Measurements from ENCODE around the gene TDRD7. TPM values are rescaled to one million over a fixed set of nuclear protein-coding genes. Genes with fewer than 3 reads are reported as not detected.

The TDRD7 gene
- polyA plus RNA-seq, 1 experiment, result 8.2 TPM

- Histone ChIP-seq H3K27ac (ENCODE audit: low read depth, low read length) (no peak overlapping the region), H3K27me3 (ENCODE audit: control insufficient read depth, insufficient read depth, low read length) (peaks cover 3% of the 10 kb centered on the region), H3K4me3 (ENCODE audit: low read depth, low read length) (no peak overlapping the region), H3K9me3 (ENCODE audit: control insufficient read depth, insufficient read depth, low read length) (no peaks in the 10 kb centered on the region; the same call in 1 of the 2 replicates)
- peak; percentile 99 for TF ChIP-seq CTCF (IDR thresholded peaks at IDR 0.05; ENCODE audit: low read depth, low read length)
- ChIA-PET POLR2A (no interaction called here), CTCF (interaction anchor here (0.5 to 2.5 kb wide), 13 partner anchors 9 to 532 kb away, joined by 3 to 14 read pairs (median 4); partner anchors contain the start of gene ZNF782)
- peak; percentile 24 for DNase-seq (ENCODE audit: low read depth, low spot score)
Measured at GRCh38 chr9:97386733-97387503, 25.0 kb upstream of the TDRD7 start.

GRCh38 chr9:97387504-97387886 lies 24.4 kb upstream of the TDRD7 start:
- H3K27ac ChIP-seq (ENCODE audit: low read depth, low read length), result no peak overlapping the region
- TF ChIP-seq CTCF (IDR thresholded peaks at IDR 0.05; ENCODE audit: low read depth, low read length), result no peak
- no peak for DNase-seq (ENCODE audit: low read depth, low spot score)
- H3K9me3 ChIP-seq (ENCODE audit: control insufficient read depth, insufficient read depth, low read length), result no peaks in the 10 kb centered on the region; the same call in 1 of the 2 replicates
- ChIA-PET CTCF (interaction anchor here (0.5 to 2.5 kb wide), 8 partner anchors 10 to 533 kb away, joined by 3 to 14 read pairs (median 8); partner anchors contain the start of gene ZNF782), POLR2A (no interaction called here)
- peaks cover 3% of the 10 kb centered on the region for H3K27me3 ChIP-seq (ENCODE audit: control insufficient read depth, insufficient read depth, low read length)
- no peak overlapping the region for H3K4me3 ChIP-seq (ENCODE audit: low read depth, low read length)

DNA sequence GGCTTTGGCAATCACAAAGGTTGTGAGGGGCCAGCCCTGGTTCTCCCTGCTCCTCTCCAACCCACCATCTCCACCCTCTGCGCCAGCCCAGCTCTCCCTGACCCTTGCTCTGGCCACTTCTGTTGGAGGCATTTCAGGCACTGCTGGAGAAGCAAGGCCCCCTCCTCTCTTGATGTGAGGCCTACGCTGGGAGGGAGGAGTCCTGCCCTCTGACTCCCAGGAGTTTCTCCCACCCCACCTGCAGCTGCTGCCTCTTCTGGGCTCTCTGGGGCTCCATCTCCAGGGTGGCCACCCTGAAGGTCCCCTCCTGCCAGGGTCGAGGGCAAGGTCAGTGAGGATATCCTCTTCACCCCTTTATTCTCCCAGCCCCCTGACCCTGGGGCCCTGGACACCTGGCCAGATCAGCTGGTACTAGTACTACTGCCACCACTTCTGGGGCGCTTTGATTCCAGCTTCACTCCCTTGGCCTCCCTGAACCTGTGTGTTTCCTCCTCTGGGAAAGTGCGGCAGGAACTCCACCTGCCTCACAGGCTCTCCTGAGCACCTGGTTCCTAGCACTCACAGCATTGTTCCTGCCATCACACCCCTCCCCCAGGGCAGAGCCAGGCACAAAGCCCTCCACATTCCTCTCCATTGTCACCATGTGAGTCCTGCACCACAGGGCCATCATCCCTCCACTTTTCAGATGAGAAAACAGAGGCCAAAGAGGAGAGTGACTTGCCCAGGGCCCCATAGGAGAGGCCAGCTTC lies 23.8 kb upstream of the TDRD7 start:
- no peak overlapping the region for H3K4me3 ChIP-seq (ENCODE audit: low read depth, low read length)
- POLR2A ChIA-PET, result no interaction called here
- no peaks in the 10 kb centered on the region; the same call in 1 of the 2 replicates for H3K9me3 ChIP-seq (ENCODE audit: control insufficient read depth, insufficient read depth, low read length)
- TF ChIP-seq CTCF (IDR thresholded peaks at IDR 0.05; ENCODE audit: low read depth, low read length), result no peak
- H3K27me3 ChIP-seq (ENCODE audit: control insufficient read depth, insufficient read depth, low read length), result peaks cover 3% of the 10 kb centered on the region
- CTCF ChIA-PET, result interaction anchor here (0.8 to 2.5 kb wide), 7 partner anchors 9 to 531 kb away, joined by 3 to 14 read pairs (median 11); no protein-coding TSS in a partner anchor
- H3K27ac ChIP-seq (ENCODE audit: low read depth, low read length), result no peak overlapping the region
- no peak for DNase-seq (ENCODE audit: low read depth, low spot score)

- H3K4me3 ChIP-seq (ENCODE audit: low read depth, low read length), result no peak overlapping the region
- TF ChIP-seq CTCF (IDR thresholded peaks at IDR 0.05; ENCODE audit: low read depth, low read length), result no peak
- DNase-seq (ENCODE audit: low read depth, low spot score), result no peak
- H3K9me3 ChIP-seq (ENCODE audit: control insufficient read depth, insufficient read depth, low read length), result no peaks in the 10 kb centered on the region; the same call in 1 of the 2 replicates
- no peak overlapping the region for H3K27ac ChIP-seq (ENCODE audit: low read depth, low read length)
- POLR2A ChIA-PET, result no interaction called here
- CTCF ChIA-PET, result no interaction called here
- peaks cover 3% of the 10 kb centered on the region for H3K27me3 ChIP-seq (ENCODE audit: control insufficient read depth, insufficient read depth, low read length)
Measured at GRCh38 chr9:97388721-97389238, 23.1 kb upstream of the TDRD7 start.
